ENCODE data around the gene GDA.
"Not testable (repeated sequence)": the region's sequence is repeated elsewhere in the genome, so short reads cannot be mapped to it uniquely, and the experiment has no call there.

Gene GDA

GRCh38 chr9:72262063-72262462, 112.8 kb downstream of the GDA start:
- no peak overlapping the region for H3K4me3 Mint-ChIP-seq
- no peaks in the 10 kb centered on the region for H3K9me3 Mint-ChIP-seq
- peaks cover 3% of the 10 kb centered on the region for H3K27me3 Mint-ChIP-seq (ENCODE audit: low read depth)
- H3K4me1 Mint-ChIP-seq (ENCODE audit: low read depth), result no peaks in the 10 kb centered on the region
- H3K36me3 Mint-ChIP-seq (ENCODE audit: low read depth), result no peaks in the 10 kb centered on the region
- no peak overlapping the region for H3K27ac Mint-ChIP-seq

- peaks cover 3% of the 10 kb centered on the region for H3K27me3 Mint-ChIP-seq (ENCODE audit: low read depth)
- no peaks in the 10 kb centered on the region for H3K4me1 Mint-ChIP-seq (ENCODE audit: low read depth)
- no peaks in the 10 kb centered on the region for H3K36me3 Mint-ChIP-seq (ENCODE audit: low read depth)
- H3K9me3 Mint-ChIP-seq, result no peaks in the 10 kb centered on the region
- H3K27ac Mint-ChIP-seq, result no peak overlapping the region
- H3K4me3 Mint-ChIP-seq, result no peak overlapping the region
Measured at GRCh38 chr9:72263572-72263971, 114.3 kb downstream of the GDA start.

DNA sequence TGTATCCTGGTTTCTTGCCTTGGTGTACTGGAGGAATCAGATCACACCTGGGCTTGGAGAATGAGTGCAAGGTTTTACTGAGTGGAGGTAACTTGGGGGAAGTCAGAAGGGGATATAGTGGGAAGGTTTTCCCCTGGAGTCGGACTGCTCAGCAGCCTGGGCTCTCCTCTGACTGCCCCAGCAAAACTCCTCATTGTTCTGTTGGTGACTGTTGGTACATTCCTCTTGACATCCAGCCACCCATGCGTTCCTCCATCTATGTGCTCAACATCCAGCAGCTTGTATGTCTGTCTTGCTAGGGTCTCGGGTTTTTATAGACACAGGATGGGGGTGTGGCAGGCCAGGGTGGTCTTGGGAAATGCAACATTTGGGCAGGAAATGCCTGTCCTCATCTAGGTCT, 119.7 kb downstream of the GDA start:
- Mint-ChIP-seq H3K27ac (no peak overlapping the region), H3K36me3 (ENCODE audit: low read depth) (no peaks in the 10 kb centered on the region), H3K9me3 (no peaks in the 10 kb centered on the region), H3K27me3 (ENCODE audit: low read depth) (peaks cover 2% of the 10 kb centered on the region), H3K4me1 (ENCODE audit: low read depth) (no peaks in the 10 kb centered on the region), H3K4me3 (no peak overlapping the region)

- H3K27ac Mint-ChIP-seq; H3K9me3 Mint-ChIP-seq; H3K4me1 Mint-ChIP-seq (ENCODE audit: low read depth); H3K36me3 Mint-ChIP-seq (ENCODE audit: low read depth); H3K27me3 Mint-ChIP-seq (ENCODE audit: low read depth); H3K4me3 Mint-ChIP-seq: not testable (repeated sequence)
Measured at GRCh38 chr9:72270359-72270758, 121.1 kb downstream of the GDA start.

- Mint-ChIP-seq H3K4me1 (ENCODE audit: low read depth) (no peaks in the 10 kb centered on the region), H3K27ac (no peak overlapping the region), H3K4me3 (no peak overlapping the region), H3K9me3 (no peaks in the 10 kb centered on the region), H3K36me3 (ENCODE audit: low read depth) (no peaks in the 10 kb centered on the region), H3K27me3 (ENCODE audit: low read depth) (peaks cover 3% of the 10 kb centered on the region)
Measured at GRCh38 chr9:72271613-72272478, 122.6 kb downstream of the GDA start.

DNA sequence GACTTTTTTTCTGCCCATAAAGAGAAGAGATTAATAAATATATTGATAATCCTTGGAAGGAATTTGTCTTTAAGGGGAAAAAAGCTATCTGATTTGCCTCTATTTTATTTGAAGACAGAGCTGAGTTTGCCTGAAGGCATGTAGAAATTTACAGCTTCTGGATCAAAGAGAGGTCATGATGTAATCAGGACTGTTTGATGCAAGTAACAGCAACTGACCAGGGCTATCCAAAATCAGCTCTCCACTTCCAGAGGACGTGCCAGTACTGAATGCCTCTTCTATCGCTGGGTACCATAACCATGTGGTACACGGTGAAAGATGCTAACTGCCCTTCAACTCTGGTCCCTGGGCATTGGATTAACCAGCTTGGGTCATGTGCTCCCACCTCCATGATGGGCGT, 125.2 kb downstream of the GDA start:
- Mint-ChIP-seq H3K27me3 (ENCODE audit: low read depth) (peaks cover 9% of the 10 kb centered on the region), H3K9me3 (no peaks in the 10 kb centered on the region), H3K4me1 (ENCODE audit: low read depth) (no peaks in the 10 kb centered on the region), H3K36me3 (ENCODE audit: low read depth) (no peaks in the 10 kb centered on the region), H3K4me3 (no peak overlapping the region), H3K27ac (no peak overlapping the region)

- H3K4me3 Mint-ChIP-seq, result no peak overlapping the region
- peaks cover 9% of the 10 kb centered on the region for H3K27me3 Mint-ChIP-seq (ENCODE audit: low read depth)
- H3K27ac Mint-ChIP-seq, result no peak overlapping the region
- H3K9me3 Mint-ChIP-seq, result no peaks in the 10 kb centered on the region
- H3K36me3 Mint-ChIP-seq (ENCODE audit: low read depth), result no peaks in the 10 kb centered on the region
- no peaks in the 10 kb centered on the region for H3K4me1 Mint-ChIP-seq (ENCODE audit: low read depth)
Measured at GRCh38 chr9:72274916-72275315, 125.7 kb downstream of the GDA start.

DNA sequence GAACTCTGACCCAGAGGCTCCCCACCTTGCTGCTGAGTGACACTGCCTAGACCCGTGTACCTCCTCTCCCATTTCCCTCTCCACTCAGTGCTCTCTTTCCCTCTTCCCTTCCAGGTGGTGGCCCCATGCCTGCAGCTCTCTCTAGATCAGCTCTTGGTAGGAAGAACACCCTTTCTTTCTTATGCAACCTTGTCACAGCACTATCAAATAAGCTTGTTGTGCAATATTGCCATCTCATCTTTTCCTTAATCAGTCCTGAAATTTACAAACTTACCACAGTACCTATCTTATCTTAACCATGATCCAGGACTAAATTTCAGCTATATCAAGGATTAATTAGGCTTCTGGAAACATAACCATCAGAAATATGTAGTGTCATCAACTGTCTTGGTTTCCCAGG, 127.2 kb downstream of the GDA start:
- no peaks in the 10 kb centered on the region for H3K9me3 Mint-ChIP-seq
- H3K4me1 Mint-ChIP-seq (ENCODE audit: low read depth), result no peaks in the 10 kb centered on the region
- H3K36me3 Mint-ChIP-seq (ENCODE audit: low read depth), result no peaks in the 10 kb centered on the region
- peaks cover 9% of the 10 kb centered on the region for H3K27me3 Mint-ChIP-seq (ENCODE audit: low read depth)
- H3K27ac Mint-ChIP-seq, result no peak overlapping the region
- H3K4me3 Mint-ChIP-seq, result no peak overlapping the region

- H3K27ac Mint-ChIP-seq, result no peak overlapping the region
- H3K4me1 Mint-ChIP-seq (ENCODE audit: low read depth), result no peaks in the 10 kb centered on the region
Measured at GRCh38 chr9:72278959-72279358, 129.7 kb downstream of the GDA start.

DNA sequence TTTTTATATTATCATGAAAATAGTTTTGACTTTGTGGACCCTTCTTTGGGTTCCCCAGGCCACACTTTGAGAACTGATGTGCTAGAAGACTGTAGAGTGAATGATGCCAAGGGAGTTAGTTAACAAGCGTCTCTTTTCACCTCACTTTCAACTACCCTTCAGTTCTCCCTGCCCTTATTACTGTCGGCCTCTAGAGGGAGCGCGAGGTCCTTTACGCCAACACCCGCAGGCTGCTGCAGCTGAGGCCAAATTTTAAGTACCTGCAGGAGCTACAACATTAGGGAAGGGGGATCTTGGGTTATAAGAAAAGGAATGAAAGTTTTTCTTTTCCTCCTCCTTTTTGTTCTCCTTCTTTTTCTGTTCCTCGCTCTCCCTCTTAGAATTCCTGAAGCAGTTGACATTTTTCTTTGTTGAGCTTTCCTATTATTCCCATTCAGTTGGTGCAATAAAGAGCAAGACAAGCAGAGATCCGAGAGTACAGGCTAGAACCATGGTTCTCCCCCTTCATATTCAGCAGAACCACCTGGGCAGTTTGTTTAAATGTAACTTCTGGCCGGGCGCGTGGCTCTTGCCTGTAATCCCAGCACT, 131.8 kb downstream of the GDA start:
- no peaks in the 10 kb centered on the region for H3K4me1 Mint-ChIP-seq (ENCODE audit: low read depth)
- peaks cover 10% of the 10 kb centered on the region for H3K27me3 Mint-ChIP-seq (ENCODE audit: low read depth)
- H3K9me3 Mint-ChIP-seq, result no peaks in the 10 kb centered on the region
- no peaks in the 10 kb centered on the region for H3K36me3 Mint-ChIP-seq (ENCODE audit: low read depth)
- no peak overlapping the region for H3K27ac Mint-ChIP-seq
- H3K4me3 Mint-ChIP-seq, result no peak overlapping the region

More at GRCh38 chr9:72278959-72279358, 129.7 kb downstream of the GDA start:
- peaks cover 7% of the 10 kb centered on the region for H3K27me3 Mint-ChIP-seq (ENCODE audit: low read depth)
- no peaks in the 10 kb centered on the region for H3K36me3 Mint-ChIP-seq (ENCODE audit: low read depth)
- H3K9me3 Mint-ChIP-seq, result no peaks in the 10 kb centered on the region
- H3K4me3 Mint-ChIP-seq, result no peak overlapping the region

DNA sequence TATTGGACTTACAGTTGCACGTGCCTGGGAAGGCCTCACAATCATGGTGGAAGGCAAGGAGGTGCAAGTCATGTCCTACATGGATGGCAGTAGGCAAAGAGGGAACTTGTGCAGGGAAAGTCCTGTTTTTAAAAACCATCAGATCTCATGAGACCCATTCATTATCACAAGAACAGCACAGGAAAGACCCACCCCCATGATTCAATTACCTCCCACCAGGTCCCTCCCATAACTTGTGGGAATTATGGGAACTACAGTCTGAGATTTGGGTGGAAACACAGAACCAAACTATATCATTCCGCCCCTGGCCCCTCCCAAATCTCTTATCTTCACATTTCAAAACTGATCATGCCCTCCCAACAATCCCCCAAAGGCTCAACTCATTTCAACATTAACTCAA, 140.2 kb downstream of the GDA start:
- Mint-ChIP-seq H3K27me3 (ENCODE audit: low read depth) (peaks cover 34% of the 10 kb centered on the region), H3K4me1 (ENCODE audit: low read depth) (peaks cover 2% of the 10 kb centered on the region), H3K36me3 (ENCODE audit: low read depth) (no peaks in the 10 kb centered on the region), H3K4me3 (no peak overlapping the region), H3K9me3 (no peaks in the 10 kb centered on the region), H3K27ac (peak overlapping the region; percentile 33)

GRCh38 chr9:72290311-72290710, 141.1 kb downstream of the GDA start:
- H3K4me3 Mint-ChIP-seq, result no peak overlapping the region
- peaks cover 30% of the 10 kb centered on the region for H3K27me3 Mint-ChIP-seq (ENCODE audit: low read depth)
- no peaks in the 10 kb centered on the region for H3K36me3 Mint-ChIP-seq (ENCODE audit: low read depth)
- H3K9me3 Mint-ChIP-seq, result no peaks in the 10 kb centered on the region
- H3K4me1 Mint-ChIP-seq (ENCODE audit: low read depth), result peaks cover 2% of the 10 kb centered on the region
- H3K27ac Mint-ChIP-seq, result no peak overlapping the region

DNA sequence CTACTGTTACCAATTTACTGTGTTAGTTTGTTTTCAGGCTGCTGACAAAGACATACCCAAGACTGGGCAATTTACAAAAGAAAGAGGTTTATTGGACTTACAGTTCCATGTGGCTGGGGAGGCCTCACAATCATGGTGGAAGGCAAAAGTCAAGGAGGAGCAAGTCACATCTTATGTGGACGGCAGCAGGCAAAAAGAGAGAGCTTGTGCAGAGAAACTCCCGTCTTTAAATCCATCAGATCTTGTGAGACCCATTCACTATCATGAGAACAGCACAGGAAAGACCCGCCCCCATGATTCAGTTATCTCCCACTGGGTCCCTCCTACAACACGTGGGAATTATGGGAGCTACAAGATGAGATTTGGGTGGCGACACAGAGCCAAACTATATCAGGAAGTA, 142.3 kb downstream of the GDA start:
- H3K9me3 Mint-ChIP-seq; H3K36me3 Mint-ChIP-seq (ENCODE audit: low read depth); H3K4me1 Mint-ChIP-seq (ENCODE audit: low read depth); H3K27ac Mint-ChIP-seq; H3K4me3 Mint-ChIP-seq: not testable (repeated sequence)
- peaks cover 30% of the 10 kb centered on the region for H3K27me3 Mint-ChIP-seq (ENCODE audit: low read depth)

GRCh38 chr9:72292256-72292682, 143.0 kb downstream of the GDA start:
- peaks cover 2% of the 10 kb centered on the region for H3K4me1 Mint-ChIP-seq (ENCODE audit: low read depth)
- H3K9me3 Mint-ChIP-seq, result no peaks in the 10 kb centered on the region
- peaks cover 27% of the 10 kb centered on the region for H3K27me3 Mint-ChIP-seq (ENCODE audit: low read depth)
- no peak overlapping the region for H3K4me3 Mint-ChIP-seq
- no peak overlapping the region for H3K27ac Mint-ChIP-seq
- no peaks in the 10 kb centered on the region for H3K36me3 Mint-ChIP-seq (ENCODE audit: low read depth)

DNA sequence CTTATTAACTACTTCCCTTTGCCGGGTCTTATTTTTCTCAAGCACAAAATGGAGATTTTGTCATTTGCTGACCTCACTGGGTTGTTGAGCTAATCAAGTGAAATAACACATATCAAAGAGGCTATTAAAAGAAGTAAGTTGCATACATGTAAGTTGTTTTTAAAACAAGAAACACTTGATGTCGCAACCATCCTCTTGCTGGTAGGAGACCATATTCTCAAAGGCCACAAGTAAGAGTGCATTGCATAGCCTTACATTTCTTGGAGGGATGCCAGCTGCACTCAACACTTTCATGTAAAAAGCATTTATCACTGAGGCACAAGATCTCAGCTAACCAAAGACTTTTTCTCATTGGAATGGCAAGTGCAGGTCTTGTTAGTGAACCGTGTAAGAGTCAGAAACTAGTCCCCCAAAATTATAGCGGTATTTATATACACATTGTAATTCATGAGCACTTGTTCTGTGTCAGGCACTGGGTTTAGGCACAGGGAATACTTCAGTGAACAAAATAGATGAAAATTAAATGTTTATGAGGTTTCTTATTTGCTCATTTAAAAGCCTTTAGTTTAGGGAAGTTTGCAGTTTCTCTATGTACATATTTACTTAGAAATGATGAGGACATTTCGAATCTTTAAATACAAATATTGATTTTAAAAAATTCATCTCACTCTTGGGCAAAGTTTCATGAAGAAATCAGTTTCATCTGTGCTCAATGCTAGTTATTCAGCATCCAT, 143.8 kb downstream of the GDA start:
- Mint-ChIP-seq H3K27ac (no peak overlapping the region), H3K4me3 (no peak overlapping the region), H3K9me3 (no peaks in the 10 kb centered on the region), H3K4me1 (ENCODE audit: low read depth) (peaks cover 2% of the 10 kb centered on the region), H3K27me3 (ENCODE audit: low read depth) (peaks cover 25% of the 10 kb centered on the region), H3K36me3 (ENCODE audit: low read depth) (no peaks in the 10 kb centered on the region)

All from T-helper 1 cell treated with Interleukin-12 subunit alpha and Interleukin-12 subunit beta and Interleukin-4 antibody, amounts not matched to agents 30 μg/mL and 1 μg/mL, for 36 hours (primary cell).